Midbrain (tissue), 1 donor: ENCODE data around the gene VPS13D.
A peak's percentile ranks its signal among the peaks of the same experiment; 100 is the strongest.

Experiments used
- DNase-seq: peaks from one replicate; lab custom pipeline; 2025; lab: John Stamatoyannopoulos, UW

VPS13D gene

GRCh38 chr1:12491656-12492055 lies 261.8 kb downstream of the VPS13D start:
- DNase-seq, result no peak

- DNase-seq, result no peak
Observed at GRCh38 chr1:12495725-12496124, 265.9 kb downstream of the VPS13D start.

DNA sequence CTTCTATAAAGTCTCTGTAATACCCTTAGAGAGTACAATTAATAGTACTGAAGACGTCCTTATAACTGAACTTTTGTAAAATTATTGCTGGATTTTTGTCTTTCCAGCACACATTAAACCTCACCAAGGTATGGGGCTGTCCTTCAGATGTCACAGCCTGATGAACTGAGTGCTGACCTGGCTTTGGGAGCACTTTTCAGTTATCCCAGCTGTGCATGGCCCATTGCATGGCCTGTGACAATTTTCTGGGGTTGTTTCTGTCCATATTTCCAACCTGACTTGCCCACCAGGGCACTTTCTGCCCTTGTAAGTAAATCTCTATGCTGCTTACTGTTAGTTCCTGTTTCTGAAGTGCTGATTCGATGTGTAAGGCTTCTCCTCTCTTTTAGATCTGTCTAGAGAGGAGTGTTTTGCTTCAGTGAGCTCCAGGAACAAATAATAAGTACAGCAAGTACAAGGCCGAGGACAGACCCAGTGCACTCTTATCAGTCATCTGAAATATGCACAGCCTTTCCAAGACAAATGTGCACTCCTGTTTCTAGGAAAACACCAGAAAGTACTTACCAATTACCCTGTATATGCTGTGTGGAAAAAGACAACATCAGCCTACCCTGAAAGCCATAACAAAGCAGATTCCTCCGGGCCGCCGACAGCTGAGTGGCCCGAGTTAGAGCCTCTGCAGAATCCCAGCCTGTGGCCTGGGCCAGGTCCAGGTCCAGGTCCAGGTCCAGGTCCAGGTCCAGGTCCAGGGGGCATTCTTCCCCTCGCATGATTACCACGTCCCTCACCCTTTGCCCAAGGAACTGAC lies 266.5 kb downstream of the VPS13D start:
- no peak for DNase-seq

- DNase-seq, result no peak
Observed at GRCh38 chr1:12499539-12500240, 269.9 kb downstream of the VPS13D start.

DNA sequence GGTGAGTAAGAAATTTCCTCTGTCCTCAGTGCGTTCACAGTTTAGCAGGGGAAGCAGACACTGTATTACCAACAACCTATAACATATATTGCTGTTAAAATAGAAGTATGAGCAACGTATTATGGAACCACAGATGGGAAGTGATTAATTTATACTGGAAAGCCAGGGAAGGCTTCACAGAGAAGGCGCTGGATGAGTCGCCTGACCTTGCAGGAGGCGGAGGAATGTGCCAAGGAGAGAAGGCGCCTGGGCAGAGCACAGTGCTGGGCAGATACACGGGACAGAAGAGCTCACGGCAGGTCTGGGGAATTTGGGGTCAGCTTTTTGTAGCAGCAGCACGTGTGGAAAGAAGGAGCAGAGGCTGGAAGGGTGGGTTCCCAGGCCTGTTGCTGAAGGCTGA lies 271.8 kb downstream of the VPS13D start:
- DNase-seq, result no peak

DNA sequence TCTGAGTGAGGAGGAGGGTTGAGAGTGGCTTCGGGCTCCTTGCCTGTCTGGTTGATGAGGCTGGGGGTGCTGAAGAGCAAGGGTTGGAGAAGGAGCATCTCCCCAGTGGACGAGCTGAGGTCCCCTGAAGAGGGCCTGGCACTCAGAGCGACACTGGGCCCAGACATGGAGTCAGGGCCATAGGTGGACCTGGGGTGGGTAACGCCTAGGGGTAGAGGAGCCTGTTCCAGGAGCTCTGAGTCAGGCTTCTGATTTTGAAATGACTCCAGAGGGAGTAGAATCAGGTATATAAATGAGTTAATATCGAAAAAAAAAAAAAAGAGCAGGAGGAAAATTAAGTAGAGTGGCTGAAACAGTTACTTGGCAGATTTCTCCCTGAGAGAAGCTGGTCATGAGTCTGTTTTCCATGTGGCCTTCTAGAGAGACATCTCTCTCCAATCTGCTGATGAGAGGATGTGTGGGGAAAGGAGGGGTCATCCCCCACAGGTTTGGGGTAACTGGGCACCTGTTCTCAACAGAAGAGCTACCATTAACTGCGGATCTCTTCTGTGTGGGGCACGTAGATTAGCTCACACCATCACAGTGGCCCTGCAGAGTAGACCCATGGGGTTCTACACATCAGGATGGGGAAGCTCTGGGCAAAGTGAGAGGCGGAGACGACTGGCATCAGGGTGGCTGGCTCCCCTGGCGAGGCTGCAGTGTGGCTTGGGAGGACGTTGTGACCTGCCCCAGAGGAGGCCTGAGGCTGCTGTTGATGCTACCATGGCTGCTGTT lies 272.7 kb downstream of the VPS13D start:
- DNase-seq, result no peak

DNA sequence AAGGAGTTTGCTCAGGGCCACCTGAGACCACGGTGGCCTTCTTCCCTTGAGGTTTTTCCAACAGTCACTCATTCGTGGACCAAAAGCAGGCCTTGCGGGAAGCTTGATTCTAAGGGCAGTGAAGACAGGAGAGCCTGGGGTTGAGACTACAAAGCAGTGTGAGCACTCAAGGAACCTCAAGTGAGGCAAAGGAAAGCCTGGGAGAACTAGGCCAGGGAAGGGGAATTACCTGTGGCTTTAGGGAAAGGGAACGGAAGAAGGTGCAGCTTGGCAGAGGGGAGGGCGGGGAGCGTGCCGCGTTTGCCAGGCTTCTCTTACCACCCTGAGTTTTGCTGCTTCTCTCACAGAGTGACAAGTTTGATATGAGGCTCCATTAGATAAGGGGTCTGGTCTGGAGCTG lies 273.9 kb downstream of the VPS13D start:
- no peak for DNase-seq

GRCh38 chr1:12504601-12505000 lies 274.8 kb downstream of the VPS13D start:
- no peak for DNase-seq

DNA sequence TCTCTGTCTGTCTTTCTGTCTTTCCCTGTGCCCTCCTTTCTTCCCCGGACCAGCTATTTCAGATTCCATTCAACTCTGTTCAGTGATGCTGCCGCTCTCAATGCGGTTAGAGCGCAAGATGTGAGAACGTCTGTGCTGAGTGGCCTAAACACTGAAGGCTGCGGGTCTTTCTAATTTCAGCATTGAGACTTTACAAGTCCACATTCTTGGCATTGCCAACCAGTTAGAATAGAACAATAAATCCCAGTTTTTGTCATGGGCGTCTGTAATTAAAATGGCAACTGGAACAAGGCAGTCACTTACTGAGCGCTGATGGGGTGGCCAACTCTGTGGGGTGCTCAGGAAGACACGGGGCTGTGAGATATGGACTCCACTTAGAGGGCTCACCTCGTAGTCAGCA lies 275.4 kb downstream of the VPS13D start:
- DNase-seq, result no peak

GRCh38 chr1:12505639-12506280 lies 275.9 kb downstream of the VPS13D start:
- DNase-seq, result peak; percentile 53

DNA sequence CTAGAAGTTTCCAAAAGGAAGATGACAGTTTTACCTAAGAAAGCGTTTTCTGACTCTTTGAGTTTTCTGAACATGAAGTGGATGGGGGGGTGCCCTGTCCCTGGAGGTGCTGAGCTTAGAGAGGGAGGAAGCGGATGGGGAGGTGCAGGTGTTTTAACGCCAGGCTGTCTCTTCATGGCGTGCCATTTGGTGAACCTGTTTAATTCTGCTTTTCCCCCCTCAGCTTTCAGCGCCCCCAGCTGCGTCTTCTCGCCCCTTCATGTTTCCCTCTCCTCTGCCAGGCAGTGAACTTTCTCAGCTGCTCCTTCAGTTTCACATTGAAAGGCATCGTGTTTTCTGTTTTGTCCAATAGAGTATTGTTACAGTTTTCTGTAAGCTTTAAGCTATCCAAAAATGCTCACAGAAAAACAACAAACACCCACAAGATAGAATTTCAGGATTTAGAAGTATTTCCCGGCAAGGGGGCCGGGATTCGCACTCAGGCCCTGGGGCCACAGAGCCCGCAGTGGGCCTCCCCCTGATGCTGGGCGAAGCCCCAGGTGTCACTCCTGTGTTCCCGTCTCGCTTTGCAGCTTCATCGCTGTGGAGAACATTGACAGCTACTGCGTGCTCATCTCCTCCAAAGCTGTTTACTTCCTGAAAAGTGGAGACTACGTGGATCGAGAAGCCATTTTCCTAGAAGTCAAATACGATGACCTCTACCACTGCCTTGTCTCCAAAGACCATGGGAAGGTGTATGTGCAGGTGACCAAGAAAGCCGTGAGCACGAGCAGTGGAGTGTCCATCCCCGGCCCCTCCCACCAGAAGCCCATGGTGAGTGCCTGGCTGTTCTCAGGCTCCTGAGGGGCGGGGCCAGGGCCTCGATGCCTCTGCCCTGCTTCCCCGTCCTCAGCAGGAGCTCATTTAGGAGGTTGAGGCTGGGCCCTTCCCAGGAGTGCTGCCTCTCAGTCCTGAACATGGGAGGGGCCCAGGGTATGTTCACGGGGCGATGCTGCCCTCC lies 276.8 kb downstream of the VPS13D start:
- DNase-seq, result no peak

DNA sequence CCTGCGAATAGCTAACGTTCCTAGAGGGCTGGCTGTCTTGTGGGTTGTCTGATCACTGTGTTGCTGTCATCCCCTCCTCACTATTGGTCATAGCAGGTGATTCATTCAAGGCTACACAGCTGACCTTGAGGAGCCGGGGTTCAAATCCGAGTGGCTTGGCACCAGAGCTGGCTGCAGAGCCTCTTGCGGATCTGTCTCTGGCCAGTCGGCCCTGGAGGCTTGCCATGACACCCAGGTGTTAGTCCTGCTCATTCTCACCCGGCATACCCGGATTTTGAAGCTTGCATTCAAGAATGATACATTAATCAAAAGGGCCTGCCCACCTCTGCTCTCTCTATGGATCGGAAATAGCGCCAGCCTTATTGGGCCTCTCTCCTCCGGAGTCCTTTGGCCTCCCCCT lies 277.8 kb downstream of the VPS13D start:
- no peak for DNase-seq

DNA sequence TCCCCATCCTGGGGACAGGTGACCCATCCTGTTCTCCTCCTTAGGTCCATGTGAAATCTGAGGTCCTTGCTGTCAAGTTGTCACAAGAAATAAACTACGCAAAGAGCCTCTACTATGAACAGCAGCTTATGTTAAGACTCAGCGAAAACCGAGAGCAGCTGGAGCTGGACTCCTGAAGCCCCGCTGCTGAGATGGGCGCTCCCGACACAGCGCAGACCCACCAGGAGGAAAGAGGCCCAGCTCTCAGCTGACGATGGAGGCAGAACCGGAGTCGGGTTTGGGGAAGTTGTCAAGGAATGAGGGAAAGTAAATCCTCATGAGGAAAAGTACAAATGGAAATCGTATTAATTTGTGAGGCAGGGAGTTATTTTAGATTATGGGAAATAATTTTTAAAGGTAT lies 279.0 kb downstream of the VPS13D start:
- no peak for DNase-seq

DNA sequence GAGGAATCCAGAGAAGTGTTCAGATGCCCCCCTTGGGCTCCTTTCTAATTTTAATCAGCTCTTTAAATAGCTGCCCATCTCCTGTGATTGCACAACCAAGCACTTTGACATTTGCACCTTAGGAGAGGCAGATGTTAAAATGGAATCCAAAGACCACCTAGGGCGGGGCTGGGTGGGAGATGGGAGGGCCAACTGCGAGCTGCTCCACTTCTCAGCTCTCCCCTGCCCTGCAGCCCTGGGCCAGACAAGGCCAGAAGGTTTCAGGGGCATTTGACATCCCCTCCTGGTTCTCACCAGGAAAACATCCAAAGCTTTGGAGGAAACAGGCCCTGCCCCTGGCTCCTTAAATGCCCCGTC lies 281.3 kb downstream of the VPS13D start:
- no peak for DNase-seq

DNA sequence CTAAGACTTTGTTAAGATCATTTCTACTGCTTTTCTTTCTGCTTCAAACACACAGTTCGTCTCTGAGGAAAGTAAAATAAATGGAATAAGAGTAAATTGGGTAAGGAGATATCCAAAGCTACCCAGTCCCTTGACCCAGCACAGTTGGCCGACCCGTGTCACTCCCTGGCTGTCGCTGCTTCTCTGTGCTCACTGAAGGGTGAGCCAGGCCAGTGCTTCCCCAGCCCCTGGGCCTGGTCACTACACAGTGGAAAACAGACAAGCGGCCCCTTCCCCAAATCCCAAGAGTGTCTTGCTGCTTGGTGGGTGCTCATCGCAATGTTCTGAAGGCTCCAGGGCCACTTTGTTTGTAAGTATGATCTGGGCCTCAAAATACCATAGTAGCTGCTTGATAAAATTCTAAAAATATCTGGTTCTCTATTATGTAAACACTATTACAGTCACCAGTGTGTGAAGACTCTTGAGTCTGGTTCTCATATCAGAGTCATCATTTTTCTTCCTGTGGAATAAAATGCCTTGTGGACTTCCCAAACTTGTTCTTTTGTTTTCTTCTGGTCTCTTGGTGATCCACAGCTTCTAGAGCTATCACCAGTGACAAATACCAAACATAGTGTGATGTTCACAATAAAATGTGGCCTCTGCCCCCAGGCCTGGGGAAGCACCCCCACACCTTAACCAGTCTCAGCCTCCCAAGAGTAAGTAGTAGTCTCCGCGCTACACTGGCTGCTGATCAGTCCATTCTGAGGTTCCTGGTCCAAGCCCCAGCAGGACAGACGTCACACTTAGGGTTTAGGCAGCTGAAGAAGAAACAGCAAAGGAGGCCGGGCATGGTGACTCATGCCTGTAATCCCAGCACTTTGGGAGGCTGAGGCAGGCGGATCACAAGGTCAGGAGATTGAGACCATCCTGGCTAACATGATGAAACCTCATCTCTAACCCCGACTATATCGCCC lies 282.0 kb downstream of the VPS13D start:
- no peak for DNase-seq

DNA sequence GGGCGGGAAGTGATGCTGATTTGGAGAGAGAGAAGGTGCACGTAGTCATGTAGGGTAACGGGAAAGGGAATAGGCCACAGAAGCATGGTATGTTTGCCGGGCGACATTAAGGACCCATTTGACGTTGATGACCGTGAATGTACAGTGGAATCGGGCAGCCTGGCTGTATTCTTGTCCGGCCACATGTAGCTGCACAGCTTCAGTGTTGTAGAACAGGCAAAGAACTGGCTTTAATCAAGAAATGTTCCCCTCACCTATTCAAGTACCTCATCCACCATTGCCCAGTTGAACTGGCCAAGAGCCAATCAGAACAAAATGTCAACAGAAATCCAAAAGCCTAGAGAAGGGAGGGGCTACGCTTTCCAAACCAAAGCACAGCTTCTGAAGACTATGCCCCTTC lies 283.4 kb downstream of the VPS13D start:
- no peak for DNase-seq

DNA sequence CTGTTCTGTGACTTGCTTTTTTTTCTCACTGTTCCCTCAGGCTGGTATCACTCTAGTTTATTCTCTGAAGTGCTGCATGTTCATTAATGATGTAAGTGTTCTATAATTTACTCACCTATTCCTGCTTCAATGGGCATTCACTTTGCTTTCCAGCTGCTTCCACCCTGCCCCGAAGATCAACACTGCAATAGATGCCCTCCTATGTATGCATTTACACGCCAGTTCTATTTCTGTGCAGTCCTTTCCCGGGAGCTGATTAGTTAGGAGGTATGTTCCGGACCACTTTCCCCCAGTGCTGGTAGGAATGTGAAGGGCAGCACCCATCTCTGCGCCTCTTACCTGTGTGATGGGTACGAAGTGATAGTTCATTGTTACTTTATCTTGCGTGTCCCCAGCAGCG lies 284.8 kb downstream of the VPS13D start:
- no peak for DNase-seq

- no peak for DNase-seq
Observed at GRCh38 chr1:12515234-12515633, 285.4 kb downstream of the VPS13D start.

DNA sequence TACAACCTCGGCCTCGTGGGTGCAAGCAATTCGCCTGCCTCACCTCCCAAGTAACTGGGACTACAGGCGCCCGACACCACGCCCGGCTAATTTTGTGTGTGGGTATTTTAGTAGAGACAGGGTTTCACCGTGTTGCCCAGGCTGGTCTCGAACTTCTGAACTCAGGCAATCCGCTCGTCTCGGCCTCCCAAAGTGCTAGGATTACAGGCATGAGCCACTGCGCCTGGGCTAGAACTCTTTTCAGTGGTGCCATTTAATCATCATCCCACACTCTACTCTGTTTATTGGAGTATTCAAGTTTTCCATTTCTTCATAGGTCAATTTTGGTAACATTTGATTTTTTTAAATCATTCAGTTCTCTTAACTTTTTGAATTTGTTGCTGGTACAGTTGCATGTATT lies 286.9 kb downstream of the VPS13D start:
- DNase-seq, result no peak
